Prostate gland (tissue), 2 donors: Measurements from ENCODE around the gene UCMA.

ENCODE experiments used
- CTCF ChIP-seq, 4 experiments: fragments of 200-600 bp in 2 of 4; fragments of 450-650 bp in 2 of 4; sonication (generic) in 2 of 4; IDR thresholded peaks; 1 replicate in 3 of 4; 2 replicates in 1 of 4; pipeline ENCODE4 v1.5.1; 2016 to 2019; ENCODE audit warnings: antibody characterized with exemption in 4 of 4, mild to moderate bottlenecking in 2 of 4, moderate library complexity in 2 of 4
- POLR2A ChIP-seq: fragments of 450-650 bp; IDR thresholded peaks from one replicate; pipeline ENCODE4 v1.6.1; 2016; ENCODE audit warnings: antibody characterized with exemption, mild to moderate bottlenecking
- POLR2AphosphoS5 ChIP-seq: sonication (generic); formaldehyde crosslinking; IDR thresholded peaks from one replicate; pipeline ENCODE4 v1.6.1; 2017; ENCODE audit warnings: antibody characterized with exemption

GRCh38 chr10:13236638-13237037 is 2.5 kb upstream of the UCMA start:
- TF ChIP-seq CTCF (IDR thresholded peaks at IDR 0.05) (no peak), POLR2A (no peak), POLR2AphosphoS5 (no peak)
